H1 (cell line): ENCODE data around the gene PLA2G1B. TPM values are rescaled to one million over a fixed set of nuclear protein-coding genes. Genes with fewer than 3 reads are reported as not detected.

Experiments used
- BRCA1 ChIP-seq: IDR thresholded peaks from 2 replicates; pipeline ENCODE4 v1.6.1; 2012; ENCODE audit warnings: low read depth, low read length, improper control_type of control experiment
- CBX8 ChIP-seq: fragments of 300-800, 300-1000 bp; sonication (generic); IDR thresholded peaks from 2 replicates; pipeline ENCODE4 v1.7.1; 2016; ENCODE audit warnings: low read depth, low read length, borderline replicate concordance
- CREB1 ChIP-seq: IDR thresholded peaks from 2 replicates; pipeline ENCODE4 v1.6.1; 2012; ENCODE audit warnings: inconsistent platforms
- CTCF ChIP-seq, 3 experiments: IDR thresholded peaks; 1 replicate in 2 of 3; 2 replicates in 1 of 3; pipeline versions ENCODE4 v1.5.1 to v1.6.1; 2011; ENCODE audit warnings: low read length in 3 of 3, mild to moderate bottlenecking in 3 of 3, inconsistent platforms in 2 of 3, low read depth in 1 of 3, moderate library complexity in 1 of 3; ENCODE audit not compliant: insufficient read depth in 1 of 3; ENCODE audit errors: control extremely low read depth in 1 of 3
- E2F6 ChIP-seq: IDR thresholded peaks from 2 replicates; pipeline ENCODE4 v1.6.1; 2012; ENCODE audit warnings: inconsistent platforms
- EP300 ChIP-seq, 2 experiments: IDR thresholded peaks; 1 replicate in 1 of 2; 2 replicates in 1 of 2; pipeline ENCODE4 v1.6.1; 2011 to 2012; ENCODE audit warnings: low read depth in 2 of 2, low read length in 2 of 2, mild to moderate bottlenecking in 2 of 2, borderline replicate concordance in 1 of 2, inconsistent platforms in 1 of 2, moderate library complexity in 1 of 2
- HDAC2 ChIP-seq, 2 experiments: fragments of 300-600 bp in 1 of 2; sonication (generic) in 1 of 2; IDR thresholded peaks; 2 replicates each; pipeline ENCODE4 v1.6.1; 2011 to 2012; ENCODE audit warnings: low read depth in 2 of 2, low read length in 2 of 2, mild to moderate bottlenecking in 2 of 2, moderate library complexity in 2 of 2, borderline replicate concordance in 1 of 2, inconsistent platforms in 1 of 2
- HDAC6 ChIP-seq: IDR thresholded peaks from one replicate; pipeline ENCODE4 v1.7.1; 2012; ENCODE audit warnings: low read depth, mild to moderate bottlenecking, inconsistent platforms, low read length, moderate library complexity
- JUN ChIP-seq: IDR thresholded peaks from 2 replicates; pipeline ENCODE4 v1.6.1; 2011; ENCODE audit warnings: low read depth, mild to moderate bottlenecking, improper control_type of control experiment, low read length
- MAFK ChIP-seq: IDR thresholded peaks from 2 replicates; pipeline ENCODE4 v1.6.1; 2012; ENCODE audit warnings: low read depth, mild to moderate bottlenecking, improper control_type of control experiment, low read length
- MAX ChIP-seq: IDR thresholded peaks from 2 replicates; pipeline ENCODE4 v1.6.1; 2012; ENCODE audit warnings: inconsistent platforms
- RAD21 ChIP-seq, 2 experiments: IDR thresholded peaks in 1 of 2; conservative IDR thresholded peaks in 1 of 2; 2 replicates each; pipeline ENCODE4 v1.6.1; 2011; ENCODE audit warnings: low read depth in 2 of 2, low read length in 2 of 2, improper control_type of control experiment in 1 of 2, inconsistent platforms in 1 of 2, mild to moderate bottlenecking in 1 of 2, moderate library complexity in 1 of 2
- TAF1 ChIP-seq: IDR thresholded peaks from 2 replicates; pipeline ENCODE4 v1.6.1; 2011; ENCODE audit warnings: mild to moderate bottlenecking, low read depth, low read length
- TAF7 ChIP-seq: optimal IDR thresholded peaks from 2 replicates; pipeline ENCODE3; 2011; ENCODE audit warnings: low read depth, mild to moderate bottlenecking, inconsistent platforms, low read length, moderate library complexity, borderline replicate concordance
- TCF12 ChIP-seq: IDR thresholded peaks from 2 replicates; pipeline ENCODE4 v1.6.1; 2011; ENCODE audit warnings: low read depth, mild to moderate bottlenecking, low read length
- YY1 ChIP-seq: IDR thresholded peaks from 2 replicates; pipeline ENCODE4 v1.6.1; 2011; ENCODE audit warnings: low read depth, mild to moderate bottlenecking, low read length
- ZNF274 ChIP-seq: IDR thresholded peaks from 2 replicates; pipeline ENCODE4 v1.7.0; 2012; ENCODE audit warnings: low read length, borderline replicate concordance; ENCODE audit errors: extremely low read depth
- polyA plus RNA-seq, 7 experiments: library from polyadenylated mRNA; depleted of rRNA in 3 of 7; stranded (reverse) in 5 of 7; unstranded in 2 of 7; fragments of >200 nt in 5 of 7; fragments of 200-250 nt in 2 of 7; gene quantifications; 1 replicate in 5 of 7; 2 replicates in 1 of 7; 4 replicates in 1 of 7; pipeline versions ENCODE4 v1.2.1 to v1.2.3, GENCODE V29; 2011 to 2013; ENCODE audit warnings: missing spikeins in 2 of 7, mixed read lengths in 2 of 7
- total RNA-seq: library from RNA; stranded (reverse); fragmentation: NEBNext Ultra II Directional; extraction: Animal tissue kit (Norgen Biotek cat#: 25700); gene quantifications from 2 replicates; pipeline ENCODE4 v1.2.1, GENCODE V29; 2021
- TF ChIP-seq, protein P1 (sequence below): IDR thresholded peaks from 2 replicates; pipeline ENCODE4 v1.6.1; 2011; ENCODE audit warnings: low read length, improper control_type of control experiment

Gene PLA2G1B
- total and polyA plus RNA-seq, 2 of the 8 experiments (the other 6 are each of a cell fraction or from before 2014, with no cell fraction given) = not detected

GRCh38 chr12:120367924-120368788, 40.6 kb upstream of the PLA2G1B start (continued):
- TF ChIP-seq, protein P1, sequence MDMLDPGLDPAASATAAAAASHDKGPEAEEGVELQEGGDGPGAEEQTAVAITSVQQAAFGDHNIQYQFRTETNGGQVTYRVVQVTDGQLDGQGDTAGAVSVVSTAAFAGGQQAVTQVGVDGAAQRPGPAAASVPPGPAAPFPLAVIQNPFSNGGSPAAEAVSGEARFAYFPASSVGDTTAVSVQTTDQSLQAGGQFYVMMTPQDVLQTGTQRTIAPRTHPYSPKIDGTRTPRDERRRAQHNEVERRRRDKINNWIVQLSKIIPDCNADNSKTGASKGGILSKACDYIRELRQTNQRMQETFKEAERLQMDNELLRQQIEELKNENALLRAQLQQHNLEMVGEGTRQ = no peak
- TF ChIP-seq MAFK = no peak
- 0 out of 2 replicates have a peak, but pooled peaks have one; percentile 11 for TF ChIP-seq MAX
- no peak for TF ChIP-seq CREB1
- no peak for TF ChIP-seq HDAC6
- no peak for TF ChIP-seq YY1
- TF ChIP-seq TCF12 = no peak
- peak; percentile 27; the same call in 1 of the 2 replicates for TF ChIP-seq E2F6
- no peak for TF ChIP-seq ZNF274
- TF ChIP-seq BRCA1 = no peak
- TF ChIP-seq HDAC2 (IDR thresholded peaks at IDR 0.05; ENCODE audit: borderline replicate concordance in 1 of 2, low read depth in 2 of 2, low read length in 2 of 2) = 0 out of 4 replicates have a peak, but pooled peaks of 1 of the 2 experiments have one; percentile 24
- no peak for TF ChIP-seq CBX8
- TF ChIP-seq TAF1 = 0 out of 2 replicates have a peak, but pooled peaks have one; percentile 8
- no peak for TF ChIP-seq RAD21 (IDR thresholded peaks at IDR 0.05 in 1 of 2, conservative IDR thresholded peaks at IDR 0.05 in 1 of 2; ENCODE audit: low read depth in 2 of 2, low read length in 2 of 2)
- TF ChIP-seq TAF7 = no peak
- no peak for TF ChIP-seq EP300 (IDR thresholded peaks at IDR 0.05; ENCODE audit: borderline replicate concordance in 1 of 2, low read depth in 2 of 2, low read length in 2 of 2)
- TF ChIP-seq CTCF (IDR thresholded peaks at IDR 0.05; ENCODE audit: control extremely low read depth in 1 of 3, insufficient read depth in 1 of 3, low read depth in 1 of 3, low read length in 3 of 3) = no peak
- no peak for TF ChIP-seq JUN
